T-cell (primary cell): ENCODE results near the gene MGAT5. TPM values are rescaled to one million over a fixed set of nuclear protein-coding genes. Genes with fewer than 3 reads are reported as not detected.

Source experiments
- ATAC-seq, 4 experiments: fragments of 200-7000 bp in 3 of 4; fragments of 150-1000 bp in 1 of 4; cut with Tn5 transposase; replicated peaks in 1 of 4; 1 replicate in 3 of 4; 2 replicates in 1 of 4; pipeline ENCODE4 v1.10.0; 2021; ENCODE audit warnings: moderate library complexity in 3 of 4, mild to moderate bottlenecking in 2 of 4, moderate number of reproducible peaks in 1 of 4
- CTCF ChIA-PET, 2 donors: fragments of 300-600 bp; sonication (Branson Sonifier 250); formaldehyde crosslinking; loops; one replicate each; lab custom pipeline; 2022; ENCODE audit warnings: antibody characterized with exemption in 2 of 2; lab: Charles Lee
- POLR2A ChIA-PET, 2 donors: fragments of 300-600 bp; sonication (Branson Sonifier 250); formaldehyde crosslinking; loops; one replicate each; lab custom pipeline; 2022; ENCODE audit warnings: antibody characterized with exemption in 2 of 2; lab: Charles Lee
- DNase-seq, 35 experiments: peaks; one replicate each; pipeline versions ENCODE4 v3.0.0 to v3.0.0-alpha.2; 2013 to 2023
- H3K27ac ChIP-seq: one replicate; pipeline ENCODE4 v1.5.1; 2013; ENCODE audit warnings: low read length
- H3K27me3 ChIP-seq, 2 experiments: replicated peaks in 1 of 2; 1 replicate in 1 of 2; 2 replicates in 1 of 2; pipeline versions ENCODE4 v1.6.1 to v1.7.0; 2013; ENCODE audit warnings: low read length in 1 of 2, mixed read lengths in 1 of 2; ENCODE audit not compliant: control insufficient read depth in 2 of 2, insufficient read depth in 2 of 2; ENCODE audit errors: extremely low read depth in 1 of 2
- H3K36me3 ChIP-seq, 2 donors: 1 replicate in 1 of 2; 2 replicates in 1 of 2; pipeline versions ENCODE4 v1.6.1 to v1.7.0; 2013; ENCODE audit warnings: low read length in 1 of 2; ENCODE audit not compliant: control insufficient read depth in 2 of 2, insufficient read depth in 1 of 2; ENCODE audit errors: extremely low read depth in 1 of 2
- H3K4me1 ChIP-seq, 2 experiments: 1 replicate in 1 of 2; 2 replicates in 1 of 2; pipeline versions ENCODE4 v1.6.1 to v1.7.0; 2013; ENCODE audit warnings: low read length in 2 of 2, mixed read lengths in 1 of 2; ENCODE audit not compliant: insufficient read depth in 2 of 2, control insufficient read depth in 1 of 2; ENCODE audit errors: extremely low read depth in 1 of 2
- H3K4me3 ChIP-seq, 2 donors: 1 replicate in 1 of 2; 2 replicates in 1 of 2; pipeline versions ENCODE4 v1.5.1 to v1.7.0; 2013; ENCODE audit warnings: mild to moderate bottlenecking in 2 of 2, low read length in 1 of 2, moderate library complexity in 1 of 2; ENCODE audit not compliant: control insufficient read depth in 1 of 2; ENCODE audit errors: extremely low read depth in 1 of 2
- H3K9me3 ChIP-seq: 2 replicates; pipeline ENCODE4 v1.7.0; 2013
- H3K27ac Mint-ChIP-seq, 2 donors: one replicate each; pipeline ENCODE4 v1.8.0; 2020 to 2021; ENCODE audit warnings: mild to moderate bottlenecking in 2 of 2, mixed read lengths in 2 of 2
- H3K27me3 Mint-ChIP-seq, 2 donors: one replicate each; pipeline ENCODE4 v1.8.0; 2021 to 2022; ENCODE audit warnings: mixed read lengths in 2 of 2
- H3K36me3 Mint-ChIP-seq: one replicate; pipeline ENCODE4 v1.8.0; 2021; ENCODE audit warnings: mixed read lengths
- H3K4me1 Mint-ChIP-seq, 3 donors: one replicate each; pipeline ENCODE4 v1.8.0; 2020 to 2022; ENCODE audit warnings: mixed read lengths in 3 of 3, mild to moderate bottlenecking in 1 of 3
- H3K4me3 Mint-ChIP-seq, 3 donors: one replicate each; pipeline ENCODE4 v1.8.0; 2020 to 2022; ENCODE audit warnings: mild to moderate bottlenecking in 3 of 3, mixed read lengths in 3 of 3, moderate library complexity in 3 of 3
- H3K9me3 Mint-ChIP-seq, 3 donors: one replicate each; pipeline ENCODE4 v1.8.0; 2020 to 2022; ENCODE audit warnings: mixed read lengths in 3 of 3
- WGBS: methylation state at CpG from one replicate; pipeline ENCODE4 v1.1.5; 2013; ENCODE audit warnings: missing lambda C conversion rate; ENCODE audit not compliant: insufficient coverage; 5-methylcytosine and 5-hydroxymethylcytosine counted together
- total RNA-seq, 35 experiments: library from RNA in 6 of 35; stranded (reverse) in 6 of 35; fragments of 120-200 nt in 1 of 35; gene quantifications; one replicate each; pipeline versions ENCODE4 v1.2.1 to v1.2.4 and lab custom pipeline; 2013 to 2026

Gene MGAT5
- total RNA-seq, 5 donors from 2014 or later (not counting 1 experiment from before 2014, with no cell fraction given), result 61.1 to 94.9 (median 81.8) TPM

DNA sequence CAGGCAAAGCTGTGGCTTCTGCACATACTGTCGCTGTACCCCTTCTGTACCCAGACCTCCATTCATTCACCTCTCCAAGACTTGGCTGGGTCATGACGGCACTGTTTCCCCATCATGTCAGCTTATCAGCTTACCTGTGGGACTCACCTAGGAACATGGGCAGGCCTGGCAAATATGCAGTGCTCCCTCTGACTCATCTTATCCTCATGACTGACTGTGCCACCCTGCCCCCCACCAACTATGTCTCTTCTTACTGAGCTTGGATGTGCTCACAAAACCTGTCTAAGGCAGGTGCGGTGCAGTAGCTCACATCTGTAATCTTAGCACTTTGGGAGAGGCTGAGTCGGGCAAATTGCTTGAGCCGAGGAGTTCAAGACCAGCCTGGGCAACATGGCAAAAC lies 152.4 kb downstream of the MGAT5 start:
- POLR2A ChIA-PET, result interaction anchor here (0.6 kb wide), 3 partner anchors 11 to 900 kb away, joined by 3 to 10 read pairs (median 4); no protein-coding TSS in a partner anchor
- Mint-ChIP-seq H3K27ac (peak overlapping the region in 1 of 2 donors; percentile 44), H3K27me3 (no peaks in the 10 kb centered on the region), H3K9me3 (no peaks in the 10 kb centered on the region), H3K36me3 (peaks cover 34% of the 10 kb centered on the region), H3K4me3 (no peak overlapping the region), H3K4me1 (peaks cover 50 to 57% (median 51%) of the 10 kb centered on the region in 3 donors)
- no peak overlapping the region for H3K4me3 ChIP-seq
- ATAC-seq (no peak), DNase-seq (peak in 1 of 35 experiments; percentile 3)
- WGBS, result 90% methylated on average over 2 of the region's 5 CpGs
- CTCF ChIA-PET, result interaction anchor here (0.6 to 0.7 kb wide), 2 partner anchors 62 to 645 kb away, joined by 3 to 5 read pairs; no protein-coding TSS in a partner anchor
- H3K36me3 ChIP-seq, result peaks cover 0 to 21% of the 10 kb centered on the region in 2 donors
- H3K4me1 ChIP-seq, result peaks cover 13 to 17% of the 10 kb centered on the region in 2 experiments
- no peaks in the 10 kb centered on the region for H3K27me3 ChIP-seq
- no peak overlapping the region for H3K27ac ChIP-seq
- no peaks in the 10 kb centered on the region for H3K9me3 ChIP-seq

DNA sequence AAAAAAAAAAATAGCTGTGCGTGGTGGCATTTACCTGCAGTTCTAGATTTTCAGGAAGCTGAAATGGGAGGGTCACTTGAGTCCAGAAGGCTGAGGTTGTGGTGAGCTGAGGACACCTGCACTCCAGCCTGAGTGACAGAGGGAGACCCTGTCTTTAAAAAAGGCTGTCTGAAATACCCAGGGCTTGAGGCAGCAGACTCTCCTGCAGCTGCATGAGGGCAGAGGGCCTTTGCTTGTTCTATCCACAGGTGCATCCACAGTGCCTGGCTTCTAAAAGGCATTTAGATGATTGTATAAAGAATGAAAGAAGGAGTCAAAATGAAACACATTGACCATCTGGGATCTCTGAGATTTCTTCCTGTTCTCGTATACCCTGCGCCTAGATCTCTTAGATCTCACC lies 152.9 kb downstream of the MGAT5 start:
- Histone ChIP-seq H3K4me3 (no peak overlapping the region), H3K9me3 (no peaks in the 10 kb centered on the region), H3K27ac (no peak overlapping the region), H3K4me1 (peaks cover 17 to 22% of the 10 kb centered on the region in 2 experiments), H3K36me3 (peaks cover 0 to 21% of the 10 kb centered on the region in 2 donors), H3K27me3 (no peaks in the 10 kb centered on the region)
- Mint-ChIP-seq H3K4me1 (peaks cover 54 to 60% (median 54%) of the 10 kb centered on the region in 3 donors), H3K9me3 (no peaks in the 10 kb centered on the region), H3K27ac (peak overlapping the region; percentile 41 to 77), H3K27me3 (no peaks in the 10 kb centered on the region), H3K4me3 (no peak overlapping the region), H3K36me3 (peaks cover 32% of the 10 kb centered on the region)
- no CpG with 5 or more reads among the region's 3 CpGs for WGBS
- ATAC-seq, result no peak
- ChIA-PET CTCF (interaction anchor here (0.6 to 0.7 kb wide), 2 partner anchors 62 to 644 kb away, joined by 3 to 5 read pairs; no protein-coding TSS in a partner anchor), POLR2A (interaction anchor here (0.6 kb wide), 3 partner anchors 12 to 900 kb away, joined by 3 to 10 read pairs (median 4); no protein-coding TSS in a partner anchor)
- no peak for DNase-seq

DNA sequence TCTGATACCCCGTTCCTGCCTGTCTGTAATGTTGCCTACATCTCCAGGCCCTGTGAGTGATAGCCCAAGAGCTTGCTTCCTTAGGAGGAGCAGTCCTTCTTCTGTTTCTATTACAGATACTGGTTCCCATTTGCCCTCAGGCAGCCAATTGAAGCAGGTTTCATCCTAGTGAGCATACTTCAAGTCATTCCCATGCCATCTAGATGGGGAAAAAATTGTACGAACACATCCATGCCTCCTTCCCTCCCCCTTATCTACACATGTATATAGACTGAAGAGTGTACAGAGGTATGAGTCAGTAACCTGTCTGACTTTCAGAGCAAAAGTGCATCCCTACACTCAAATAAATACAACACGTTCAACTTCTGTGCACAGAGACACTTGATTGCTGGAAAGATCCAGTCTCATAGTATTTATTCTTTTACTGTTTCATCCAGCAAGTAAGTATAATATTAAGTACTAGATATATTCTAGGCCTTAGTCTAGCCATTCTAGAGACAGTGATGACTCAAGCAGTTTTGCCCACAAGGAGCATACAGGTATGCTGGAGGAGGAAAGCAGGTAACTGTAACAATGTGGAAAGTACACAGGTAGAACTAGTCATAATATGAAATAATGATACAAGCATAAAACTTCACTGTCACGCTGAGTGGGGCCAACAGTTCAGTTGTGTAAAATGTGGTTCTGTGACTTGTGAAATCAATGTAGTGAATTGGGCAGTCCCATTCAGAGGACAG lies 153.4 kb downstream of the MGAT5 start:
- Histone ChIP-seq H3K4me3 (no peak overlapping the region), H3K9me3 (no peaks in the 10 kb centered on the region), H3K27ac (no peak overlapping the region), H3K36me3 (peaks cover 0 to 19% of the 10 kb centered on the region in 2 donors), H3K27me3 (no peaks in the 10 kb centered on the region), H3K4me1 (peaks cover 19 to 27% of the 10 kb centered on the region in 2 experiments)
- Mint-ChIP-seq H3K4me3 (no peak overlapping the region), H3K36me3 (peaks cover 29% of the 10 kb centered on the region), H3K9me3 (no peaks in the 10 kb centered on the region), H3K4me1 (peaks cover 57 to 66% (median 58%) of the 10 kb centered on the region in 3 donors), H3K27me3 (no peaks in the 10 kb centered on the region), H3K27ac (peak overlapping the region; percentile 41 to 77)
- DNase-seq, result no peak
- WGBS, result no CpG with 5 or more reads among the region's 4 CpGs
- ChIA-PET POLR2A (interaction anchor here (0.6 kb wide), 2 partner anchors 12 to 229 kb away, joined by 3 to 4 read pairs; no protein-coding TSS in a partner anchor), CTCF (interaction anchor here (0.6 to 0.7 kb wide), 2 partner anchors 63 to 644 kb away, joined by 3 to 5 read pairs; no protein-coding TSS in a partner anchor)
- ATAC-seq, result no peak

DNA sequence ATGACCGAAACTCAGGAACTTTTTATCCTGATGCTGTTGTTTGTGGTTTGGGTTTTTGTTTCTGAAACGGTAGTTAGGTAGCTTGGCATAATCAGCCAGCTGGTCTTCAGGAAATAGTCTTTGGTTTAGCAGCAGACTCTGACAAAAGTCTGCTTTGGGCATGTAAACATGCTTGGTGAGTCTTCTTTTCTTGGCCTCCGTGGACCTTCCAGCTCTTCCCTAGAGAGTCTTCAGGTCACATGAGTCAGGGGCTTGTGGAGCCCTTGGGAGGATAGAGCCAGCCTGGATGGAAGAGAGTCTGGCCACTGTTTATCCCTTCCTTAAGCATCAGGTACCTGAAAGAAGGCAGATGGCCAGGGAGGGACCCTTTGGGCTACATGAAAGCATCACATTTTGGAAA lies 154.5 kb downstream of the MGAT5 start:
- Histone ChIP-seq H3K4me3 (no peak overlapping the region), H3K9me3 (no peaks in the 10 kb centered on the region), H3K27me3 (no peaks in the 10 kb centered on the region), H3K27ac (no peak overlapping the region), H3K4me1 (peaks cover 19 to 27% of the 10 kb centered on the region in 2 experiments), H3K36me3 (peaks cover 0 to 20% of the 10 kb centered on the region in 2 donors)
- ATAC-seq, result no peak
- Mint-ChIP-seq H3K36me3 (peaks cover 19% of the 10 kb centered on the region), H3K4me1 (peaks cover 57 to 66% (median 58%) of the 10 kb centered on the region in 3 donors), H3K9me3 (no peaks in the 10 kb centered on the region), H3K27ac (peak overlapping the region; percentile 68 to 86), H3K4me3 (no peak overlapping the region), H3K27me3 (no peaks in the 10 kb centered on the region)
- 26% methylated on average over 3 of the region's 3 CpGs for WGBS
- CTCF ChIA-PET, result interaction anchor here (0.6 to 1.4 kb wide), 4 partner anchors 248 to 292 kb away, joined by 3 to 5 read pairs (median 3); no protein-coding TSS in a partner anchor
- POLR2A ChIA-PET, result interaction anchor here in 1 of 2 donors (0.6 kb wide), 1 partner anchor 36 kb away, joined by 3 read pairs; no protein-coding TSS in a partner anchor
- no peak for DNase-seq

DNA sequence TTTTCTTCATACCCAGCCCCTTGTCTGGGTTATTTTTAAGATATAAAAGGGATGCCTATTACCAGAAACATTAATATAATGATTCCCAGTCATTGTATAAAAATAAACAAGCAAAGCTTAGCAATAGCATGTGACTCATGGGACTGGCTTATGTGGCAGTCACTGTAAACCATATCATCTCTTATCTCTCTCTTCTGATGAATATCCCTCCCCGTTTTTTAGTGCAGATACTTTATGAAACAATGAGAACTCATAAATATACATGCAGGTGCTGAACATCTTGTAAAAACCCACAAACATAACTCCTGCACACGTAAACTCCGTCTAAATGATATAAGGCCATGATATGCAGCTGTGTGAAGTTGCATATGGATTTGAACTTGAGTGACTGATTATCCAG lies 154.9 kb downstream of the MGAT5 start:
- H3K4me1 Mint-ChIP-seq, result peaks cover 57 to 66% (median 58%) of the 10 kb centered on the region in 3 donors
- Histone ChIP-seq H3K27me3 (no peaks in the 10 kb centered on the region), H3K9me3 (no peaks in the 10 kb centered on the region), H3K27ac (no peak overlapping the region), H3K4me3 (no peak overlapping the region), H3K4me1 (peaks cover 19 to 27% of the 10 kb centered on the region in 2 experiments), H3K36me3 (peaks cover 0 to 19% of the 10 kb centered on the region in 2 donors)
- no peaks in the 10 kb centered on the region for H3K9me3 Mint-ChIP-seq
- peaks cover 19% of the 10 kb centered on the region for H3K36me3 Mint-ChIP-seq
- no peak for ATAC-seq
- no CpG with 5 or more reads among the region's 3 CpGs for WGBS
- no peak overlapping the region for H3K4me3 Mint-ChIP-seq
- peak overlapping the region; percentile 40 to 69 for H3K27ac Mint-ChIP-seq
- DNase-seq, result no peak
- H3K27me3 Mint-ChIP-seq, result no peaks in the 10 kb centered on the region
- ChIA-PET CTCF (interaction anchor here (0.6 to 1.4 kb wide), 4 partner anchors 249 to 292 kb away, joined by 3 to 5 read pairs (median 3); no protein-coding TSS in a partner anchor), POLR2A (interaction anchor here in 1 of 2 donors (0.6 to 0.7 kb wide), 2 partner anchors 36 to 173 kb away, joined by 3 read pairs; no protein-coding TSS in a partner anchor)

DNA sequence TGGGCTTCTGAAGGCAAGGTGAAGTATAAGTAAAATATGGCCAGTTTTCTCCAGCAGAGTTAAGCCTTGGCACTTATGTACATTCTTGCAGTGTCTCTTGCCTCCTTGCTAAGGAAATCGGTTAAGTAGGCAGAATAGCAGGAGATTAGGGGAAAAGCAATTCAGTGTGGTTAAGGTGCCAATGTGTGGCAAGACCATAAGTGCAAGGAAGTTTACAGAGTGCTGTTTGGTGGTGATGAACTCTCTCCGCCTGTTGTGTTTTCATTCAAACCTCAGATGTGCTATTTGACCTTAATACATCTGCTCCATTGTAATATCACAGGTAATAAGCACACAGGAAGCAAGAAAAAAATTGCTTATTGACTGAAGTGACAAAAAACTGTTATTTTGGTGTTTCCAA lies 156.1 kb downstream of the MGAT5 start:
- H3K4me1 ChIP-seq, result peaks cover 19 to 27% of the 10 kb centered on the region in 2 experiments
- ATAC-seq (no peak), DNase-seq (peak in 1 of 35 experiments; percentile 12)
- peaks cover 18% of the 10 kb centered on the region for H3K36me3 Mint-ChIP-seq
- peak overlapping the region; percentile 40 for H3K27ac Mint-ChIP-seq
- no peak overlapping the region for H3K27ac ChIP-seq
- POLR2A ChIA-PET, result no interaction called here
- no peak overlapping the region for H3K4me3 Mint-ChIP-seq
- H3K4me1 Mint-ChIP-seq, result peaks cover 57 to 63% (median 58%) of the 10 kb centered on the region in 3 donors
- CTCF ChIA-PET, result interaction anchor here in 1 of 2 donors (0.6 to 3.6 kb wide), 2 partner anchors 176 to 291 kb away, joined by 3 to 115 read pairs; no protein-coding TSS in a partner anchor
- no peaks in the 10 kb centered on the region for H3K9me3 ChIP-seq
- H3K36me3 ChIP-seq, result peaks cover 0 to 23% of the 10 kb centered on the region in 2 donors
- no peaks in the 10 kb centered on the region for H3K9me3 Mint-ChIP-seq
- H3K27me3 Mint-ChIP-seq, result no peaks in the 10 kb centered on the region
- no peaks in the 10 kb centered on the region for H3K27me3 ChIP-seq
- no CpG with 5 or more reads among the region's 2 CpGs for WGBS
- no peak overlapping the region for H3K4me3 ChIP-seq
